ENCODE data around the gene EPHA8.

The EPHA8 gene

GRCh38 chr1:22556391-22557104 is 6.7 kb upstream of the EPHA8 start:
- no peak for TF ChIP-seq CTCF (IDR thresholded peaks at IDR 0.05; ENCODE audit: low read depth, low read length)
- H3K4me3 ChIP-seq (ENCODE audit: low read depth, low read length) = no peak overlapping the region
- DNase-seq (ENCODE audit: low read depth, low spot score) = no peak

GRCh38 chr1:22557341-22557950 is 5.8 kb upstream of the EPHA8 start:
- no peak overlapping the region for H3K4me3 ChIP-seq (ENCODE audit: low read depth, low read length)
- no peak for DNase-seq (ENCODE audit: low read depth, low spot score)
- in situ Hi-C loops (cut with HindIII; ENCODE audit: low sequenced_read_pairs) = no loop called here
- no peak for TF ChIP-seq CTCF (IDR thresholded peaks at IDR 0.05; ENCODE audit: low read depth, low read length)

More at GRCh38 chr1:22556391-22557104, 6.7 kb upstream of the EPHA8 start:
- in situ Hi-C loops (cut with HindIII; ENCODE audit: low sequenced_read_pairs) = no loop called here

GRCh38 chr1:22563671-22564602 is 648 bp downstream of the EPHA8 start:
- H3K4me3 ChIP-seq (ENCODE audit: low read depth, low read length) = no peak overlapping the region
- no peak for TF ChIP-seq CTCF (IDR thresholded peaks at IDR 0.05; ENCODE audit: low read depth, low read length)
- in situ Hi-C loops (cut with HindIII; ENCODE audit: low sequenced_read_pairs) = no loop called here
- DNase-seq (ENCODE audit: low read depth, low spot score) = no peak

- DNase-seq (ENCODE audit: low read depth, low spot score) = no peak
- no peak overlapping the region for H3K4me3 ChIP-seq (ENCODE audit: low read depth, low read length)
- no peak for TF ChIP-seq CTCF (IDR thresholded peaks at IDR 0.05; ENCODE audit: low read depth, low read length)
- in situ Hi-C loops (cut with HindIII; ENCODE audit: low sequenced_read_pairs) = no loop called here
These were observed 2.9 kb downstream of the EPHA8 start for GRCh38 chr1:22566161-22566560.

GRCh38 chr1:22567197-22567596 is 3.9 kb downstream of the EPHA8 start:
- in situ Hi-C loops (cut with HindIII; ENCODE audit: low sequenced_read_pairs) = no loop called here
- no peak for TF ChIP-seq CTCF (IDR thresholded peaks at IDR 0.05; ENCODE audit: low read depth, low read length)
- no peak overlapping the region for H3K4me3 ChIP-seq (ENCODE audit: low read depth, low read length)
- DNase-seq (ENCODE audit: low read depth, low spot score) = no peak

GRCh38 chr1:22567994-22568393 is 4.7 kb downstream of the EPHA8 start:
- TF ChIP-seq CTCF (IDR thresholded peaks at IDR 0.05; ENCODE audit: low read depth, low read length) = no peak
- in situ Hi-C loops (cut with HindIII; ENCODE audit: low sequenced_read_pairs) = no loop called here
- no peak overlapping the region for H3K4me3 ChIP-seq (ENCODE audit: low read depth, low read length)
- DNase-seq (ENCODE audit: low read depth, low spot score) = no peak

All from astrocyte of the spinal cord (primary cell).